Retinal pigment epithelial cell (primary cell): Measurements from ENCODE around the gene IQGAP1.

Experiments used
- DNase-seq: peaks from one replicate; pipeline ENCODE4 v3.0.0-alpha.2; 2010; ENCODE audit warnings: low read depth
- H3K4me3 ChIP-seq: 2 replicates; pipeline ENCODE4 v1.5.1; 2011; ENCODE audit warnings: mild to moderate bottlenecking, low read length, control low read depth, moderate library complexity
- TF ChIP-seq, protein P1 (sequence below): conservative IDR thresholded peaks from 2 replicates; pipeline ENCODE4 v1.5.1; 2011; ENCODE audit warnings: low read depth, low read length, control low read depth, inconsistent platforms

IQGAP1 gene

DNA sequence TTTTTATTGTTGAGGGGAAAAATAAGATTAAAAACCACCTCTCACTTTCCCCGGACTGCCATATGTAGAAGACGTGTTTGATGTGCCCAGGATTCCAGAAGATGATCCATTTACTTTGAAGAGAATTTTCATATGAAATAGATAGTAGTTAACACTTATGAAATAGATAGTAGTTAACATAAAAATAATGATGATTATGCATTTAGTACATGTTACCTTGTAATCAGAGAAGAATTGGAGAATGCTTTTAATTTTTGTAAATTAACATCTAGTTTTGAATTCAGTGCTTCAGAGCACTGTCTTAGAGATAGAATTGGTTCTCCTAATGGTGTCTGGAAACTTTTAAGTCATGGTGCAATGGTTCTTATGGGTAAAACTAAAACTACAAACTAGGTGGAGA lies 95.6 kb downstream of the IQGAP1 start:
- TF ChIP-seq, protein P1, sequence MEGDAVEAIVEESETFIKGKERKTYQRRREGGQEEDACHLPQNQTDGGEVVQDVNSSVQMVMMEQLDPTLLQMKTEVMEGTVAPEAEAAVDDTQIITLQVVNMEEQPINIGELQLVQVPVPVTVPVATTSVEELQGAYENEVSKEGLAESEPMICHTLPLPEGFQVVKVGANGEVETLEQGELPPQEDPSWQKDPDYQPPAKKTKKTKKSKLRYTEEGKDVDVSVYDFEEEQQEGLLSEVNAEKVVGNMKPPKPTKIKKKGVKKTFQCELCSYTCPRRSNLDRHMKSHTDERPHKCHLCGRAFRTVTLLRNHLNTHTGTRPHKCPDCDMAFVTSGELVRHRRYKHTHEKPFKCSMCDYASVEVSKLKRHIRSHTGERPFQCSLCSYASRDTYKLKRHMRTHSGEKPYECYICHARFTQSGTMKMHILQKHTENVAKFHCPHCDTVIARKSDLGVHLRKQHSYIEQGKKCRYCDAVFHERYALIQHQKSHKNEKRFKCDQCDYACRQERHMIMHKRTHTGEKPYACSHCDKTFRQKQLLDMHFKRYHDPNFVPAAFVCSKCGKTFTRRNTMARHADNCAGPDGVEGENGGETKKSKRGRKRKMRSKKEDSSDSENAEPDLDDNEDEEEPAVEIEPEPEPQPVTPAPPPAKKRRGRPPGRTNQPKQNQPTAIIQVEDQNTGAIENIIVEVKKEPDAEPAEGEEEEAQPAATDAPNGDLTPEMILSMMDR = no peak
- no peak for DNase-seq
- H3K4me3 ChIP-seq = no peak overlapping the region

DNA sequence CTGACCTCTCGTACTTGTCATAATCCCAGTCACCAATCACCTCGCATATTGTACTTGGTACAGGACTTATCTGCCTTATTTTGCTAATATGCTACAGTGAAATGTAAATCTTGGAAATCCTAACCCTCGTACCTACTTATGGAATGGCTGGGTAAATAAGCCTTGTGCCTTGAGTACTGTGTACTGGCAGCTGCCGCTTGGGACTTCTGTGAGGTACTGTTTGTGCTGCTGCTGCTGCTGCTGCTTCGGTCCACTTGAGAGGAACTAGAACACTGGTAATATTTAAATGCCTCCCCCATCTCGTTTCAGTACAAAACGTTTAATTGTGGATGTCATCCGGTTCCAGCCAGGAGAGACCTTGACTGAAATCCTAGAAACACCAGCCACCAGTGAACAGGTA lies 99.1 kb downstream of the IQGAP1 start:
- TF ChIP-seq, protein P1 = no peak
- no peak for DNase-seq

DNA sequence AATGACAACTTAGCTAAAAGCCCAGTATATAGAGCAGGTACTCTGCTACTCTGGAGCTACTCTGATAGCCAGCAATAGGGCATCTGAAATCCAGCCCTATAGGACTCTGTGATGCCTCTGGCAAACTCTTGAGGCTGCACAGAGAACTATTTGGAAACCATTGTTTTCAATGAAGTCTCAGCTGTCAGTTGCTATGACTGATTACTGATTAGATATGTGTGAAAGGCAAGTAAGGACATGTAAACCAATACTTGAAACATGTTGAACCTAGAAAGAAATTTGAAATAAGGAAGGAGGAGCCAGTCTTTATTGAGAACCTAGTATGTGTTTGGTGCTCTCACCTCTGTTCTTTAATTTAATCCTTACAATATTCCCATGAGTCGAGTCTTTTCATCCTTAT lies 101.5 kb downstream of the IQGAP1 start:
- DNase-seq = no peak
- TF ChIP-seq, protein P1 = no peak
- H3K4me3 ChIP-seq = no peak overlapping the region

More for the DNA sequence above, 99.1 kb downstream of the IQGAP1 start:
- no peak overlapping the region for H3K4me3 ChIP-seq

DNA sequence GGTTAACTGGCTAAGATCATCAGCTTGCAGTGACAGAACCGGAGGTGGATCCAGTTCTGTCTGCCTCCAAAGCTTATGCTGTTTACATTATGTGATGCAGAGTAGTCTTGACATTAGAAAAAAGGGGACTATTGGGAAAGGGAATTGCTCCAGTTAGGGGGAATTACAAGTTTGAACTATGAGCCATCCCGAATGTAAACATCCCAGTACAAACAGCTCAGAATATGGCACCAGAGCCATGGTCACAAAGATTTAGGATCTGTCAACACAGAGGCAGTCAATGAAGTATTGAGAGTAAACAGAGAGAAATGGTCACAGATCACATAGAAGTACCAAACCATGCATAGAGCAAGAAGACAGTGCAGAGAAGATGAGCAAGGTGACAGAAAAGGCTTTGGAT lies 101.9 kb downstream of the IQGAP1 start:
- no peak overlapping the region for H3K4me3 ChIP-seq
- TF ChIP-seq, protein P1 = no peak
- DNase-seq = no peak

DNA sequence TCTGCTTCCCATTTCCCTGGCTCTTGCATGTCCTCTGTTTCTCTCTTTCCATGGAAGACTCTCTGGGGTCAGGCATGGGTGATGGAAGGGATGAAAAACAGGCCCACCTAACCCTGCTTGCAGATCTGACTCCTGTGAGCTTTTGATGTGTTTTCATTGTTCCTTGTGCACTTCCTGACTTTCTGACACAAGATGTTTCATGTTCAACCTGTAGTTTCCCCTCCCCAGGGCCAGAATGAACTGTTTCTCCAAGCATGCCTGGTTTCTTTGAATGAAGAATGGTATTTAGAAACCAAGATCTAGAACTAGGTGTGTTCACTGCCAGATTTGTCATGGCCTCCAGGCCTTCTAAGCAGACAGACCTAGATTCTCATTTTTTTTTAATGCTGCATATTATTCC lies 105.6 kb downstream of the IQGAP1 start:
- no peak for DNase-seq
- TF ChIP-seq, protein P1 = no peak
- no peak overlapping the region for H3K4me3 ChIP-seq

DNA sequence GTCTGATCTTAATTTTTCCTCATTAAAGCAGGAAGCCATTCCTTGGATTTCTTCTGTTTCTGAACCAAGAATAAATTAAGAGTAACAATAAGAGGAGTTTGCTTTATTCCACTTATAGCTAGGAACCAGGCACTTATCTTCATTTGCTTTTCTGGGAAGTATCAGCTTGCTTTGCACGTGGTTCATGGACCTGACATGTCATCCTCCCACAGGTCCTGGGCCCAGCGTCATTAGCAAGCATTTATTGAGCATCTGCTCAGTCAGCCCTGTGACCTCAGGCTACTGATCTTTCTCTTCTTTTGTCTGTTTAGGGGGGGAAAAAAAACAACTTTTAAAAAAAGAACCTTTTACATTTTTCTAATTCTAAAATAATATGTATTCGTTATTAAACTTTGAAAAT lies 107.0 kb downstream of the IQGAP1 start:
- DNase-seq = no peak
- H3K4me3 ChIP-seq = no peak overlapping the region
- TF ChIP-seq, protein P1 = no peak

DNA sequence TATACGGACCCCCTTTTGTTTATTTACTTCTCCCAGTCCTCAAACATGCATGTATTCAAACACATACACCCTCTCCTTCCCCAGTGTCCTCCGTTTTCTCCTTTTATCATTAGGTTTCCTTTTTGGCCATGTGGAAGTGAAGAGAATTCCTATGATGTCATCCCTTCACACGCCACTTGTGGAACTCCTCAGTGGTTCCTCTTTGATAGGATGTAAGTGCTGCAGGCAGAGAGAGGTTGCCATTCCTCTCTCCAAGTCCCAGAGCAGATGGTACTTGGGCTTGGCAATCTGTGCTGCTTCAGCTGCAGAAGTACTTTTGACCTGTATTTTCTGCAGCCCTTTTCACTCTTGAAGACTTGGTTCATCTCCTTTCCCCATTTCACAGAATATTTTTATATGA lies 108.7 kb downstream of the IQGAP1 start:
- H3K4me3 ChIP-seq = no peak overlapping the region
- TF ChIP-seq, protein P1 = no peak
- DNase-seq = no peak
